HG03103 (cell line): ENCODE results near the gene IL1RN.
"Not testable (repeated sequence)": the region's sequence is repeated elsewhere in the genome, so short reads cannot be mapped to it uniquely, and the experiment has no call there.

ENCODE experiments used
- ATAC-seq: cut with Tn5 transposase; IDR thresholded peaks from one replicate; pipeline ENCODE4 v1.9.1; 2021; ENCODE audit warnings: low read depth; ENCODE audit not compliant: unreplicated experiment

Gene IL1RN

GRCh38 chr2:113126845-113127645 is at the start of gene IL1RN:
TSS of gene IL1RN (plus strand) at chr2:113127598. CDS start at chr2:113127625, 27 bp downstream.
- no peak for ATAC-seq

GRCh38 chr2:113077921-113078320 is 49.5 kb upstream of the IL1RN start:
- ATAC-seq, result no peak

- ATAC-seq, result no peak
These were observed 49.0 kb upstream of the IL1RN start for GRCh38 chr2:113078350-113078839.

- no peak for ATAC-seq
These were observed 48.3 kb upstream of the IL1RN start for GRCh38 chr2:113079131-113079530.

- ATAC-seq, result no peak
These were observed 47.3 kb upstream of the IL1RN start for GRCh38 chr2:113080134-113080533.

- no peak for ATAC-seq
These were observed 45.7 kb upstream of the IL1RN start for GRCh38 chr2:113081488-113082210.

- no peak for ATAC-seq
These were observed 44.1 kb upstream of the IL1RN start for GRCh38 chr2:113083296-113083695.

GRCh38 chr2:113084249-113085000 is 43.0 kb upstream of the IL1RN start:
- ATAC-seq, result no peak

- no peak for ATAC-seq
These were observed 41.9 kb upstream of the IL1RN start for GRCh38 chr2:113085542-113085941.

GRCh38 chr2:113088213-113088992 is 39.0 kb upstream of the IL1RN start:
- ATAC-seq, result no peak

GRCh38 chr2:113089916-113090315 is 37.5 kb upstream of the IL1RN start:
- ATAC-seq, result no peak

GRCh38 chr2:113091231-113091896 is 36.0 kb upstream of the IL1RN start:
- ATAC-seq, result no peak

- no peak for ATAC-seq
These were observed 34.4 kb upstream of the IL1RN start for GRCh38 chr2:113092864-113093612.

- ATAC-seq, result no peak
These were observed 33.8 kb upstream of the IL1RN start for GRCh38 chr2:113093613-113093977.

GRCh38 chr2:113096306-113096705 is 31.1 kb upstream of the IL1RN start:
- ATAC-seq, result not testable (repeated sequence)

GRCh38 chr2:113096842-113097618 is 30.4 kb upstream of the IL1RN start:
- not testable (repeated sequence) for ATAC-seq

GRCh38 chr2:113098041-113098440 is 29.4 kb upstream of the IL1RN start:
- no peak for ATAC-seq

- no peak for ATAC-seq
These were observed 28.9 kb upstream of the IL1RN start for GRCh38 chr2:113098532-113098931.
